GM18870 (cell line): ENCODE results near the gene ICAM1.

ENCODE experiments used
- ATAC-seq: cut with Tn5 transposase; IDR thresholded peaks from one replicate; pipeline ENCODE4 v1.9.1; 2021; ENCODE audit warnings: moderate library complexity; ENCODE audit not compliant: unreplicated experiment

The ICAM1 gene

GRCh38 chr19:10292789-10293636, 22.1 kb downstream of the ICAM1 start:
- ATAC-seq = no peak

GRCh38 chr19:10293637-10294367, 22.9 kb downstream of the ICAM1 start:
- no peak for ATAC-seq

GRCh38 chr19:10294368-10294697, 23.4 kb downstream of the ICAM1 start:
- ATAC-seq = no peak

- no peak for ATAC-seq
Measured at GRCh38 chr19:10295305-10295846, 24.5 kb downstream of the ICAM1 start.

- ATAC-seq = no peak
Measured at GRCh38 chr19:10295847-10296591, 25.1 kb downstream of the ICAM1 start.

- no peak for ATAC-seq
Measured at GRCh38 chr19:10299545-10300458, 28.9 kb downstream of the ICAM1 start.

- ATAC-seq = no peak
Measured at GRCh38 chr19:10305139-10305806, 34.4 kb downstream of the ICAM1 start.

GRCh38 chr19:10306327-10306726, 35.4 kb downstream of the ICAM1 start:
- ATAC-seq = no peak

- ATAC-seq = no peak
Measured at GRCh38 chr19:10309423-10309822, 38.5 kb downstream of the ICAM1 start, which contains the start of gene ZGLP1. TSS of gene ZGLP1 (minus strand) at chr19:10309815.

GRCh38 chr19:10315335-10316214, 44.7 kb downstream of the ICAM1 start, which contains the start of gene FDX2:
TSS of gene FDX2 (minus strand) at chr19:10316015. CDS start at chr19:10315996, 19 bp downstream.
- ATAC-seq = no peak

- ATAC-seq = no peak
Measured at GRCh38 chr19:10316229-10317044, 45.5 kb downstream of the ICAM1 start.

GRCh38 chr19:10317045-10317856, 46.3 kb downstream of the ICAM1 start:
- no peak for ATAC-seq

- no peak for ATAC-seq
Measured at GRCh38 chr19:10317857-10318462, 47.0 kb downstream of the ICAM1 start.

GRCh38 chr19:10318807-10319682, 48.1 kb downstream of the ICAM1 start:
- no peak for ATAC-seq

- ATAC-seq = no peak
Measured at GRCh38 chr19:10320602-10321416, 49.9 kb downstream of the ICAM1 start.
